Measurements from ENCODE around the gene GP5. TPM values are rescaled to one million over a fixed set of nuclear protein-coding genes. Genes with fewer than 3 reads are reported as not detected.

The GP5 gene
- total RNA-seq, 1 experiment from 2014 or later: not detected

GRCh38 chr3:194373028-194373427 is 26.0 kb downstream of the GP5 start:
- Histone ChIP-seq H3T11ph (ENCODE audit: low read length) (no peak overlapping the region), H3K56ac (ENCODE audit: insufficient read length, low read depth, low read length) (no peak overlapping the region), H3K27me3 (ENCODE audit: insufficient read depth, low read length) (no peaks in the 10 kb centered on the region; the same call in 1 of the 2 replicates), H2BK12ac (ENCODE audit: insufficient read length, low read depth, low read length) (no peak overlapping the region), H3K23me2 (ENCODE audit: insufficient read length, low read depth, low read length, poor library complexity, severe bottlenecking) (no peaks in the 10 kb centered on the region), H2BK20ac (ENCODE audit: low read depth, low read length, poor library complexity, severe bottlenecking) (no peak overlapping the region), H4K8ac (replicated peaks; ENCODE audit: insufficient read length, low read depth, low read length) (no peak overlapping the region), H3K14ac (ENCODE audit: insufficient read depth, low read length) (no peak overlapping the region), H3K9ac (ENCODE audit: extremely low read depth, insufficient read length, low read length) (no peak overlapping the region), H2BK15ac (ENCODE audit: low read depth, low read length) (no peak overlapping the region), H4K5ac (ENCODE audit: insufficient read length, low read depth, low read length) (no peak overlapping the region), H2AK5ac (ENCODE audit: insufficient read length, low read length) (no peak overlapping the region), H3K4me2 (ENCODE audit: insufficient read depth, insufficient read length, low read length) (no peak overlapping the region), H3K79me2 (ENCODE audit: insufficient read depth, low read length) (no peaks in the 10 kb centered on the region), H2BK5ac (ENCODE audit: insufficient read length, low read length) (no peak overlapping the region), H2BK120ac (ENCODE audit: low read depth, low read length, poor library complexity, severe bottlenecking) (no peak overlapping the region), H3K4ac (ENCODE audit: low read depth, low read length) (no peak overlapping the region), H3K9me3 (ENCODE audit: control insufficient read depth, low read depth, low read length) (no peaks in the 10 kb centered on the region), H3K4me1 (ENCODE audit: insufficient read depth, low read length) (no peaks in the 10 kb centered on the region; the same call in 1 of the 2 replicates), H4K91ac (ENCODE audit: insufficient read length, low read depth, low read length) (no peak overlapping the region), H3K18ac (ENCODE audit: insufficient read length, low read depth, low read length) (no peak overlapping the region), H3K23ac (ENCODE audit: insufficient read length, low read depth, low read length) (no peak overlapping the region), H4K20me1 (ENCODE audit: control insufficient read depth, insufficient read depth, insufficient read length) (no peaks in the 10 kb centered on the region), H2AFZ (ENCODE audit: low read length) (no peak overlapping the region), H3K27ac (ENCODE audit: insufficient read length, low read depth, low read length) (no peak overlapping the region), H3K79me1 (ENCODE audit: insufficient read depth, low read depth, low read length, poor library complexity, severe bottlenecking) (no peaks in the 10 kb centered on the region)
- Mint-ChIP-seq H3K4me3 (no peak overlapping the region), H3K36me3 (ENCODE audit: insufficient read depth in 1 of 3, low read depth in 3 of 3) (no peaks in the 10 kb centered on the region; a peak in 1 of 7 replicates), H3K27me3 (ENCODE audit: low read depth) (peaks cover 22% of the 10 kb centered on the region), H3K4me1 (peaks cover 37 to 55% of the 10 kb centered on the region in 2 experiments), H3K9me3 (no peaks in the 10 kb centered on the region; a peak in 1 of 5 replicates), H3K27ac (no peak overlapping the region)
- no peak for TF ChIP-seq CTCF (conservative IDR thresholded peaks at IDR 0.05)
- WGBS (ENCODE audit: extremely low coverage, insufficient read length, low lambda C conversion rate): no CpG with 5 or more reads among the region's 14 CpGs
- no peak for DNase-seq

All from H9 (cell line).